H1 (cell line): ENCODE measurements around the gene ARFGEF3.

Experiments used
- BACH1 ChIP-seq: IDR thresholded peaks from 2 replicates; pipeline ENCODE4 v1.6.1; 2012; ENCODE audit warnings: low read length, improper control_type of control experiment
- CREB1 ChIP-seq: IDR thresholded peaks from 2 replicates; pipeline ENCODE4 v1.6.1; 2012; ENCODE audit warnings: inconsistent platforms
- CTCF ChIP-seq, 3 experiments: IDR thresholded peaks; 1 replicate in 2 of 3; 2 replicates in 1 of 3; pipeline versions ENCODE4 v1.5.1 to v1.6.1; 2011; ENCODE audit warnings: low read length in 3 of 3, mild to moderate bottlenecking in 3 of 3, inconsistent platforms in 2 of 3, low read depth in 1 of 3, moderate library complexity in 1 of 3; ENCODE audit not compliant: insufficient read depth in 1 of 3; ENCODE audit errors: control extremely low read depth in 1 of 3
- GABPA ChIP-seq: IDR thresholded peaks from 2 replicates; pipeline ENCODE4 v1.6.1; 2011; ENCODE audit warnings: mild to moderate bottlenecking, low read length, moderate library complexity, borderline replicate concordance; ENCODE audit not compliant: insufficient read depth
- JUN ChIP-seq: IDR thresholded peaks from 2 replicates; pipeline ENCODE4 v1.6.1; 2011; ENCODE audit warnings: low read depth, mild to moderate bottlenecking, improper control_type of control experiment, low read length
- POLR2AphosphoS5 ChIP-seq: IDR thresholded peaks from 2 replicates; pipeline ENCODE4 v1.6.1; 2011; ENCODE audit warnings: low read depth, low read length
- RAD21 ChIP-seq, 2 experiments: IDR thresholded peaks in 1 of 2; conservative IDR thresholded peaks in 1 of 2; 2 replicates each; pipeline ENCODE4 v1.6.1; 2011; ENCODE audit warnings: low read depth in 2 of 2, low read length in 2 of 2, improper control_type of control experiment in 1 of 2, inconsistent platforms in 1 of 2, mild to moderate bottlenecking in 1 of 2, moderate library complexity in 1 of 2
- SUZ12 ChIP-seq: fragments of 200-600 bp; sonication (generic); IDR thresholded peaks from 2 replicates; pipeline ENCODE4 v1.6.1; 2012; ENCODE audit warnings: mild to moderate bottlenecking, inconsistent platforms, low read length, moderate library complexity, mixed read lengths

- TF ChIP-seq CTCF (IDR thresholded peaks at IDR 0.05; ENCODE audit: control extremely low read depth in 1 of 3, insufficient read depth in 1 of 3, low read depth in 1 of 3, low read length in 3 of 3) (no peak), POLR2AphosphoS5 (no peak), CREB1 (no peak), RAD21 (IDR thresholded peaks at IDR 0.05 in 1 of 2, conservative IDR thresholded peaks at IDR 0.05 in 1 of 2; ENCODE audit: low read depth in 2 of 2, low read length in 2 of 2) (no peak), JUN (no peak), SUZ12 (no peak), GABPA (no peak), BACH1 (no peak)
Measured at GRCh38 chr6:138296381-138296780, 134.6 kb downstream of the ARFGEF3 start.
